ELR (cell line): ENCODE measurements around the gene ACTR1A.
A peak's percentile ranks its signal among the peaks of the same experiment; 100 is the strongest.

Experiments
- DNase-seq: peaks from one replicate; pipeline ENCODE4 v3.0.0-alpha.2; 2015; ENCODE audit warnings: low read depth

ACTR1A gene

DNA sequence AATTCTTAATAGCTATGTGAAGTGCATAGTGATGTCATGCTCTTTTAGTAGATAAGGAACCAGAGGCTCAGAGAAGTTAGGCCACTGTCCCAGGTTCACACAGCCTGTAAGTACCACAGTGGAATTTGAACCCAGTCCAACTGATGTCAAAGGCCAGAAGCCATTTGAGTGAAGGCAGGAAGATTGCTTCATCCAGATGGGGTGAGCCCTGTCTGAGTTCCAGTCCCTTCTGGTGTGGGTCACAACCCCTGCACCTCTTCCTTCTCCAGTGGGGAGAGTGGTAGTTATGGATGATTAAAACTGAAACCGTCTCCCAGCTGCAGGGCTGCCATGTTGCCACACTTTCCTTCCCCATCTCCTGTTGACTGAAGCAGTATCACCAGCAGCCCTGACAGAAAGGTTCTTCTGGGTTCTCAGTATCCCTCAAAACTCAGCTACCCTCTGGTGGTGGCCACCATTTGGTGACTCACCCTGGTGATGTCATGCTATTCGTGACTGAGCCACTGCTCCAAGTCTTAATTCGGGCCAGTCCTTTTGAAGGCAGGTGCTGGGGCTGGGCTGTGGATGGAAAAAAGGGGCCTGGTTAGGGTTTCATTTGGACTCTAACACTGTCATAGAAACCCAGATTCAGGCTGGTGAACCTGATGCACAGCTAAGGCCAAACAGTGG lies 49.7 kb downstream of the ACTR1A start:
- peak; percentile 90 for DNase-seq

- DNase-seq, result peak; percentile 27
These were observed 51.2 kb downstream of the ACTR1A start, which contains the start of gene C10orf95 for GRCh38 chr10:102451105-102451969. Gene C10orf95 (minus strand): TSS chr10:102451543. CDS start chr10:102451093, 450 bp downstream.

GRCh38 chr10:102450374-102451104 lies 52.0 kb downstream of the ACTR1A start:
- peak; percentile 82 for DNase-seq

GRCh38 chr10:102450124-102450373 lies 52.5 kb downstream of the ACTR1A start:
- DNase-seq, result peak; percentile 29

- peak; percentile 58 for DNase-seq
These were observed 53.0 kb downstream of the ACTR1A start for GRCh38 chr10:102449321-102450123.

- no peak for DNase-seq
These were observed 57.7 kb downstream of the ACTR1A start for GRCh38 chr10:102444851-102445250.

DNA sequence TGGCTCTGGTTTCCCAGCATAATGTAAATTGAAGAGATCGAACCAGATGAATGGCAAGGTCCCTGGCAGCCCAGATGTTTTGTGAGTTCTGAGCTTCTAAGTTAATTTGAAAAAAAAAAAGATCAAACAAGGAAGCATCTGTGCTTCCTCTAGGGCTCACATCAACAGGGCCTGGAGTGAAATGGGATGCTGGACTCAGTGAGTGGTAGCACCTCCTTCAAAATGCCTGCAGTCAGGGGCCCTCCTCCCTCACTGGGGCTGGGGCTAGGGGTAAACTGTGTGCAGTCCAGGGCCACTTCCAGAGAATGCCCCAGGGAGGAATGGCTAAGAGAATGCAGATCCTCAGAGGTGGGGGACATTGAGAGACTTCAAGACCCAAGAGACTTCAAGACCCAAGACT lies 64.1 kb downstream of the ACTR1A start:
- no peak for DNase-seq

- no peak for DNase-seq
These were observed 65.0 kb downstream of the ACTR1A start for GRCh38 chr10:102437515-102437914.

- no peak for DNase-seq
These were observed 66.2 kb downstream of the ACTR1A start for GRCh38 chr10:102436312-102436711.

DNA sequence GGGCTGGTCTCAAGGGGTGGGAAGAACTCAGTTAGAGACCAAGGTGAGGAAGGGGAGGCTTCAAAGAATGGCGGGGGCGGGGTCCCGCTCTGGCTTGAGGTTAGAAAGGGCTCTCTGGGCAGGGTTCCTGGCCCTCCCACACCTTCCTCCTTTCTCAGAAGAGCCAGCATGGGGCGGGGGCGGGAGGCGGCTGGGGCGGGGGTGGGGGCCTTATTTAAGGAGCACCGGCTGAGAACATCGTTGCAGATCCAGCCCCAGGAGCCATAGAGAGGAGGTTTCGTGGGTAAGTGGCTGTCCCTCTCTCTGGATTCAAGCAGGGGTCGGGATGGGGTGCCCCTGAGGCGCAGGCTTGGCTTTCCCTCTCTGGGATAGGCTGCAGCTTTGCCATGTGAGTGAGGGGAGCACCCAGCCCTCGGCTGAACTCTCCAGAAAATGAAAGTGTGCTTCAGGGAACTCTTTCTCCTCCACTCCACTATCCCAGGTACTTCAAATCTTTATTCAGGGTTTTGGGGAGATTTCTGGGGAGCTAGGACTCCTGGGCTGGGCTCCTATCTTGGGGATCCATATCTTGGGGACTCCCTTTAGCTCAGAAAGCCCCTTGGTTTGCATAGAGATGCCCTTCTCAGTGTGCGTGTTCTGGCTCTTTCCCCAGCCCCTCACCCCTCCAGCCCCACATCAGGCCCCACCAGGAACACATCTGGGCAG lies 66.8 kb downstream of the ACTR1A start:
- DNase-seq, result no peak

GRCh38 chr10:102435133-102435497 lies 67.4 kb downstream of the ACTR1A start:
- DNase-seq, result no peak

GRCh38 chr10:102434394-102435132 lies 67.9 kb downstream of the ACTR1A start:
- peak; percentile 59 for DNase-seq

DNA sequence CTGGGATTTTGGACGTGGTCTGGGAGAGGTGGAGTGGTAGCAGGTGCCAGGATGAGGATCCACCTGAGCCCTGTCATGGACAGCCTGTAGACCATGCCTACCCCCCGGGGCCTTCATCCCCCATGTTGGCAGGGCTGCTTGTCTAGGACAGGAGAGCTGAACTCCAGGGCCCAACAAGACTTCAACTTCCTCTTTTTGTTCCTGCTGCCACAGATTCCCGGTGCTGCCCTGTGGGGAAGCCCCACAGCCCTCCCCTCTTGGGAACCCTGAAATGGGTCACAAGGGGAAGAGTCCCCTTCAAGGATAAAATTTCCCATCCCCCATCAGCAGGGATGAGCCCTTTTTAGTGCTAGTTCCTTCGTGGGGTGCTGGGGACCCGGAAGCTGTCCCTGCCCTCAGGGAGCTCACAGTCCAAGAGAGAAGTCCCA lies 68.9 kb downstream of the ACTR1A start:
- no peak for DNase-seq

- peak; percentile 98 for DNase-seq
These were observed 70.2 kb downstream of the ACTR1A start, which contains the start of gene CUEDC2 for GRCh38 chr10:102432162-102432950. Gene CUEDC2 (minus strand): TSS chr10:102432574. CDS start chr10:102425188, 7,386 bp downstream.

DNA sequence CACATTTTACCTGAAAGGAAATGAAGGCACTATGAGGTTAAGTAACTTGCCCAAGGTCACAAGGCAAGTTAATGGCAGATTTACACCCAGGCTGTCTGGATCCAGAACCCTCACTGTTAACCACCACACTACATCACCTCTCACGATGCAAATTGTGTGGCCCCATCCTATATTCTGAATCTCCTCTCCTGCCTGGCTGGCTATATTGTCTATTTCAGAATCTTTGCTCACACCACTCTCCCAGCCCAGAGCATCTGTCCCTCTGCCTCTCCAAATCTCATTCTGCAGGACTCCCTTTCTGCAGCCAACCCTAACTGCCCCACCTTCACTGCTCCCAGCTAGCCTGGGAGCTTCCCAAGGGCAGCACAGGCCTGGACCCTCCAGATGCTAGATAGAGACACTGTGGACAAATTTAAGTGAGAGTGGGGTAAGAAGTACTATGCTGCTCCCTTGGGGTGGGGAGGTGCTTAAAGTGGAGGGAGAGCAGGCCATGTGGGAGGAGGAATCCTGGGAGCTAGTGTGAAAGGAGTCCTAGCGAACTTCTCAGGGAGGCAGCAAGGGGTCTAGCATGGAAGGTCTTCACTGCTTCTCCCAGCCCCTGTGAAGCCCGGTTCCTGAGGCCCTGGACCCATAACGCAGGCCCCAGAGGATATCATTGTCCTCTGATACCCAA lies 70.9 kb downstream of the ACTR1A start:
- DNase-seq, result peak; percentile 54

DNA sequence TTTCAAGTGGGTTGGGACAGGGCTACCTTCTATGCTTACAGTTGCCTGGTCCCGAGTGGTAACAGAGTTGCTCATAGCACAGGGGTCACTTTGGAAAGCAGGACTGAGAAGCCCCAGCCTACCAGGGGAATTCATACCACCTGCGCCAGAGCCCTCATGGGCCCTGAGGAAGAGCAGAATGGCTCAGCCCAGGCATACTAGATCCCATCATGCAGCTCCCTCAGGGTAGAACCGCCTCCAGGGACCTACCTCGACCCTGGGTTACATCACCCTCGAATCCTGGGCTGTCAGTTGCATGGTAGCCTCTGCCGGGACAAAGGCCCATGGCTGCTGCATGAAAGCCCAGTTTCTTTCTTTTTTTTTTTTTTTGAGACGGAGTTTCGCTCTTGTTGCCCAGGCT lies 73.0 kb downstream of the ACTR1A start:
- no peak for DNase-seq
